HG03354 (cell line): ENCODE measurements around the gene CHKA.

ENCODE experiments used
- ATAC-seq: cut with Tn5 transposase; IDR thresholded peaks from one replicate; pipeline ENCODE4 v1.9.1; 2021; ENCODE audit warnings: mild to moderate bottlenecking; ENCODE audit not compliant: unreplicated experiment, poor library complexity, severe bottlenecking

Gene CHKA

DNA sequence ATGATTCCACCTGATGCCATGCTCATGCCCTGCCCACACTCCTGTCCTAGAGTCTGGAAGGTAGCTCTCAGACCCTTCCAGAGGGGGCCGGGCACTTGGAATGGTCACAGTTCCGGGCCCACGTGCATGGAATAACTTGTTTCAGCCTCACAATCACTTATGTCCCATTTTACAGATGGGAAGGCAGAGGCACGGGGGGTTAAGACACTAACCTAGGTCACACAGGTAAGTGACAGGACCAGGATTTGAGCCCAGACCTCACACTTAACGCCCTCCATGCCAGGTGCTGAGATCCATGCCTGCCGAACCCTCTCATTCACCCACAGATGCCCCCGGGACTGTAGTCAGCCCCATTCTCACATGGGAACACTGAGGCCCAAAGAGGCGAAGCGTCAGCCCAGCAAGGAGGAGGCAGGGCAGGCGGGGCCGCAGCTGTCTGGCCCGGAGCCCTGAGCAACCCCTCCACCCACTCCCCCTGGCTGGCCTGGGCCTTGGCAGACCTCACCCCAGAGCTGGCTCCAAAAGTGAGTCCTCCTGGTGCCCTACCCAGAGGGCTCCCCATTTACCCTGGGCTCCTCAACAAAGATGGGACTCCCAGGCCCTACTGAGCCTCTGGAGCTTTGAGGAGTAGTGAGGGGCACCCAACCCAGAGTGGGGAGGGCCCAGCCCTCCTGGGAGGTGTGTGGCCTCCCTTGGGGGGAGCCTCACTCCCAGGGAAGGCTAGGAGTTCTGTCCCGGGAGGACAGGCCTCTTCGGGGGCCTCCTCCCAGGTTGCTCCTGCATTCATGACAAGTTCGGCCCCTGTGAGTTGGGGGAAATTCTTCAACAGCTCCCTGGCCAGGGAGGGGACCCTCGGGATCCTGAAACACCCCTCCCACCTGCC lies 113.4 kb downstream of the CHKA start:
- no peak for ATAC-seq

DNA sequence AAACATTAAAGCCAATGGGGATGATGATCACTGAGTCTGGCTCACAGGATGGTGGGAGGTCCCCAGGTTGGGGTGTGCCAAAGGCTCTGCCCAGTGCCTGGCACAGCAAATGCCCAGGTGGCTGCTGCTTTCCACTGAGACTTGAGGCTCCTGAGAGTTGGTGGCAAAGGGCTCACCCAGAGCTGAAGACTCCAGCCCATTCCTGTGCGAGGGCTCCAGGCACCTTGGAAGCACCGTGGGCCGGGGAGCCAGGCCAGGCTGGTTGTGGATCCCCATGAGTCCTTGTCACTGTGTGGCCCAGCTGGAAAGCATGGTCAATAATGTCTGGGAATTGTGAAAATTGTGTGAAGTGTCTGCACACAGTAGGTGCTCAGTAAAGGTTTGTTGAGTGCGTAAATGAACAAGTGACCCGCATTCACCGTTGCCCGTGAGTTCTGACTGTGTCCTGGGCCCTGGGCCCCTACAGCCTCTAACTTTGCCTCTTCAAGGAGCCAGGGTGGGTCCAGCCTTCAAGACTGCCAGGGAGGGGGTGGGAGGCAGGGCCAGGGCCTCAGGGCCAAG lies 114.5 kb downstream of the CHKA start:
- ATAC-seq: no peak

DNA sequence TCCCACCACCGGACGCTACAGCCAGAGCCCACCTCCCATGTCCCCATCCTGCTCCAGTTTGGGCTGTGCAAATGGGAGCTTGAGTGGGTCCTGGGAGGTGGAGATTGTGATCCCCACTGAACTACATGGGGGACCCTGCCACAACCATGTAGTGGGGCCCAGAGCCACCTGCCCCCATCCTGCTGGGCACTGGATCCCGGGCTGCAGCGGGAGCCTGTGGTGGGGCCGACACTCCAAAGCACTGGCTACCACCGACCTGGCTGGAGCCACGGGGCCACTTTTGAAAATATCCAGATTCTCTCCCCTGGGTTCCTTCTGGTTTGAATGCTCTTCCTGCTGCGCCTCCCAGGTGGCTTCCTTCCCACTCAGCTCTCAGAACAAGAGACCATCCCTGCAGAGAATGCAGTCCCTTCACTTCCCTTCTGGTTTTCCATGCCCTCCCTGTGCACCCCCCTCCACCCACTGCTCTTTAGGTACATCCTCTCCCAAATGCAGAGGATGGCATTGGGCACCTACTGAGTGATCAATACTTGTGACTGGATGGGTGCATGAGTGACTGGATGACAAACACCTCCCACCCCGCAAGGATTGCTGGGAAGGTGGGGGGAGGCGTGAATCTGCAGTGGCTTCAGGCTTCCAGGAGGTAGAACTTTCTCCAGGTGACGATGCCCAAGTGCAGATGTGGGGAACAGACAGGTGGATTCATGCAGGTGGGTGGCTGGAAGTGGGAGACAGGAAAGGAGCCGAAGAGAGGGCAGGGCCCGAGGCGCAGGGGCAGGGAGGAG lies 116.4 kb downstream of the CHKA start:
- ATAC-seq: no peak

DNA sequence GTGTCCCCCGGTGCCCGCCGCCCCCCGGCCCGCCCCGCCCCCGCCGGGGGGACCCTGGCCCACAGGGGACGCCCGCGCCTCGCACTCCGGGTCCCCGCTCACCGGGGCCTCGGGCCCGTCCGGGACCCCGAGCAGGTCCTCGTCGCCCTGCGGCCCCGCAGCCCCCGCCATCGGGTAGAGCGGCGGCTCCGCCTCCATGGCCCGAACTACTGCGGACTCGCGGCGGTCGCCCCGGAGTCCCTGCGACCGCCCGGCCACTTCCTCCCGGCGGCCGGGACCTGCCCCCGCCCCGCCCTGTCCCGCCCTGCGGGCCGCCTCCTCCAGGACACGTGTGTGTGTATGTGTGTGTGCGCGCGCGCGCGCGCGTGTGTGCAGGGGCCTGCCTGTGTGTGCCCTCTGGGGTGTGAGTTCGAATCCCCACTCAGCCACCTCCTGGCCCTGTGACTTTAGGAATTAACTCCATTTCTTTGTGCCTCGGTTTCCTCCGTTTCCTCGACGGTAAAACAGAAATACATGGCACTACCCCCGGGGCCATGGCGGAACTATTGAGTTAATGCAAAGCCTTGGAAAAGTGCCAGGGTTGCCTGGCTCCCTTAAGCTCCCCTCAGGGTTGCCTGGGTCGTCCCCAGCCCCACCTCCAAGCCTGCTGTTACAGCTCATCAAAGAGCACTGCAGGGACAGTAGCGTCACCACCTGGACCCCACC lies 117.2 kb downstream of the CHKA start, which contains the start of gene UNC93B1:
UNC93B1 (minus strand) TSS at position 252 of the 705 bp plus-strand sequence; CDS start at position 198, 54 bp downstream.
- ATAC-seq: peak; percentile 67

DNA sequence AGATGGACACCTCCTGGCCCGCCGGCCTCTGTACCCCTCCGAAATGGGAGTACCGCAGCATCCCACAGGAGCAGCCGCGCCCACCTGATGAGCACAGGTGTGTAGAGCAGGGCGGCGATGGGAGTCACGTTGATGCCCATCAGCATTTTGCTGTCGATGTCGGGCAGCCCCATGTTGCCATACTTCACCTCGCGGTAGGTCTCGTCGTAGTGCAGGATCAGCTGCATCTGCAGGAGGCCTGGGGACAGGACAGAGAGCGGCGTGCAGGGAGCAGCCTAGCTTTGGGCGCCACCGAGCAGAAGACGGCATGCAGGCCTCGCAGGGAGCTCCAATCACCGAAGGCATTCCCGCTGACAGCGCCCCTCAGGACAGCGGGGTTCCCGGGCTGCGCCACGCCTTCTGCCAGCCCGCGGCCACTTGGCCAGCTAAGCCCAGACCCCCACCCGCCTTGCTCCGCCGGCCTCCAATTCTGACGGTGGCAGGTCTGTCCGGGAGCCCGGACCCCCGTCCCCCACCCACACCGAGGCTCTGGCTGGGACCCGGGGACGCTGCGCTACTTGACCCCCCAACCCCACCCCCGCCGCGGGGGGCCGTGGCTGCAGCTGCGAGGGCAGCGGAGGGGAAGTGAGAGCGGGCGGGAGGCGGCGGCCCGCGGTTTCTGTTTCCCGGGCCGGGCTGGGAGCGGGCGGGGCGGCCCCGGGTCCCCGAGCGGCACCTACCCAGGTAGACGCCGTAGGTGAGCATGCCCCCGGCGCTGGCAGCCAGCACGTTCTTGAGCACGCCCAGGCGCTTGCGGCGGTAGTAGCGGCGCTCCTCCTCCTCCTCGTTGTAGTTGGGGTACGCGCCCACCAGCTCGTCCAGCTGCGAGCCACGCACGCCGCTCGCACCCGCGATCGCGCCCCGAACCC lies 118.0 kb downstream of the CHKA start:
- peak; percentile 43 for ATAC-seq
